Activated T-cell treated with anti-CD3 and anti-CD28 coated beads, Interleukin-2, amount 50 U/mL, for 4 hours (primary cell): ENCODE measurements around the gene OR11L1. TPM values are rescaled to one million over a fixed set of nuclear protein-coding genes. Genes with fewer than 3 reads are reported as not detected.

Experiments
- ATAC-seq, 2 donors: fragments of 200-7000 bp; cut with Tn5 transposase; one replicate each; pipeline ENCODE4 v1.10.0; 2021
- DNase-seq: peaks from one replicate; pipeline ENCODE4 v3.0.0-alpha.2; 2020
- H3K27me3 Mint-ChIP-seq: one replicate; pipeline ENCODE4 v1.8.0; 2021; ENCODE audit warnings: low read depth, mixed read lengths
- H3K36me3 Mint-ChIP-seq: one replicate; pipeline ENCODE4 v1.8.0; 2022; ENCODE audit warnings: mixed read lengths; ENCODE audit not compliant: insufficient read depth
- H3K4me1 Mint-ChIP-seq: one replicate; pipeline ENCODE4 v1.8.0; 2021; ENCODE audit warnings: low read depth, mixed read lengths
- H3K4me3 Mint-ChIP-seq: one replicate; pipeline ENCODE4 v1.8.0; 2021; ENCODE audit warnings: mild to moderate bottlenecking, moderate library complexity, mixed read lengths
- H3K9me3 Mint-ChIP-seq: one replicate; pipeline ENCODE4 v1.8.0; 2021; ENCODE audit warnings: mixed read lengths
- total RNA-seq, 3 donors: library from RNA; stranded (reverse); gene quantifications; one replicate each; pipeline ENCODE4 v1.2.1, GENCODE V29; 2021

Gene OR11L1
- total RNA-seq, 3 donors from 2014 or later, result not detected

DNA sequence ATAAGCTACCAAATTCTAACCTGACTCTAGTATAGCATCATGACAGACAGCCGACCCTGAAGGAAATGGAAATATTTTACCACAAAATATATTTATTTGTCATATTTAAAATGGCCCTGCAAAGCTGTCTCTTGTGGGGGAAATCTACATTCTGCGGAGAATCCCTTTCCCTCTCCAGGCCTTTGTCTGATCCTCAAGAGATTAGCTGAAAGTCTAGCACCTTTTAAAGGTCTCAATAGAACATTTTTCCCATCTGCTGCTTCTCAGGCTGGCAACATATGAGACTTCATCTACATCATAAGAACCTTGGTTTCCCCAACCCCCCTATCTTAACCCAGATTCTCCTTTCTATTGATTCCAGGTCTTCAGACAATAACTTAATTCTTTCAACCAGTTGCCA is 1.7 kb upstream of the OR11L1 start:
- no peak overlapping the region for H3K4me3 Mint-ChIP-seq
- no peak for ATAC-seq
- H3K4me1 Mint-ChIP-seq, result no peaks in the 10 kb centered on the region
- no peaks in the 10 kb centered on the region for H3K9me3 Mint-ChIP-seq
- no peak for DNase-seq
- no peaks in the 10 kb centered on the region for H3K36me3 Mint-ChIP-seq
- H3K27me3 Mint-ChIP-seq, result no peaks in the 10 kb centered on the region

DNA sequence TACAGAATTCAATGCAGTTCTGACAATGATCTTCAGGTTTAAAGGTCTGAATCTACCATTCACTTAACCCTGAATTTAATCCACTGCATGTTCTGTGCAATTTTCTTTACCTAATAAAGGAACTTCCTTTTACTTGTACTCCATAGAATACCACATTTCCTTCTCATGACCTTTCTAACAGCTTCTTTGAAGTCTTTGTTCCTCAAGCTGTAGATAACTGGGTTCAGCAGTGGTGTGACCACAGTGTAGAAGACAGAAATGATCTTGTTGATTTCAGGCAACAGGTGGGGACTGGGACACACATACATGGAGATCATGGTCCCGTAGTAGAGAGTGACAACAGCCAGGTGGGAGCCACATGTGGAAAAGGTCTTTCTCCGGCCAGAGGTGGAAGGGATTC is 878 bp downstream of the OR11L1 start:
- no peaks in the 10 kb centered on the region for H3K36me3 Mint-ChIP-seq
- H3K4me1 Mint-ChIP-seq, result no peaks in the 10 kb centered on the region
- H3K27me3 Mint-ChIP-seq, result no peaks in the 10 kb centered on the region
- no peaks in the 10 kb centered on the region for H3K9me3 Mint-ChIP-seq
- H3K4me3 Mint-ChIP-seq, result no peak overlapping the region
- no peak for ATAC-seq
- no peak for DNase-seq

DNA sequence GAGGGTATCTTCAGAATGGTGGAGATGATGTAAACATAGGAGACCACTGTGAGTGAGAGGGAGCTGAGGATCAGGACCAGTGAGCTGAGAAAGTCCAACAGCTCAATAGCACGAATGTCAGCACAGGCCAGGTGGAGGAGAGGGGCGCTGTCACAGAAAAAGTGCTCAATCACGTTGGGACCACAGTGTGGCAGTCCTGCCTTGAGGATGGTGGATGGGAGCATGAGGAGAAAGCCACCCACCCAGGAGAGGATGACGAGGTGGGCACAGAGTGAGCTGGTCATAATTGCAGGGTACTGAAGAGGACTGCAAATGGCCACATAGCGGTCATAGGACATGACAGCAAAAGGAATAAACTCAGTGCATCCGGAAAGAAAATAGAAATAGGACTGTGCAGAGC is 8.1 kb downstream of the OR11L1 start:
- H3K9me3 Mint-ChIP-seq, result no peaks in the 10 kb centered on the region
- no peaks in the 10 kb centered on the region for H3K36me3 Mint-ChIP-seq
- H3K4me3 Mint-ChIP-seq, result no peak overlapping the region
- ATAC-seq, result no peak
- no peak for DNase-seq
- H3K27me3 Mint-ChIP-seq, result no peaks in the 10 kb centered on the region
- no peaks in the 10 kb centered on the region for H3K4me1 Mint-ChIP-seq

DNA sequence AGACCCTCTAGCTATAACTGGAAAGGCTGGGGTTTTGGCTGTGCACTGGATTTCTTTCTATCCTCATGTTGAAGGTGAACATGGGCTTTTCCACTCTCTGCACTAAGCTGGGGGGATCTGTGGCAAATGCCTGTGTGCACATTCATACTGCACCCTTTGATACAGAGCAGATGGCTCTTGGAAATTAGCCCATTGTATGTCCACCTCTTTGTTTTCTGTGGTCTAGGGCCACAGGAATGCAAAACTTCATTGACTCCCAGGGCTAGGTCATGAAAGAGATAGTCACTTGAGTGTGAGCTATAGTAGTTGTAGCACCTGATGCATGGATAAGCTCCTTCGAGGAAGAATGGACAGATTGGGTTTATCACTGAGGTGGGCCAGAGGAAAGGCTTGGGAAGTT is 12.0 kb downstream of the OR11L1 start:
- Mint-ChIP-seq H3K4me3 (no peak overlapping the region), H3K9me3 (no peaks in the 10 kb centered on the region)

DNA sequence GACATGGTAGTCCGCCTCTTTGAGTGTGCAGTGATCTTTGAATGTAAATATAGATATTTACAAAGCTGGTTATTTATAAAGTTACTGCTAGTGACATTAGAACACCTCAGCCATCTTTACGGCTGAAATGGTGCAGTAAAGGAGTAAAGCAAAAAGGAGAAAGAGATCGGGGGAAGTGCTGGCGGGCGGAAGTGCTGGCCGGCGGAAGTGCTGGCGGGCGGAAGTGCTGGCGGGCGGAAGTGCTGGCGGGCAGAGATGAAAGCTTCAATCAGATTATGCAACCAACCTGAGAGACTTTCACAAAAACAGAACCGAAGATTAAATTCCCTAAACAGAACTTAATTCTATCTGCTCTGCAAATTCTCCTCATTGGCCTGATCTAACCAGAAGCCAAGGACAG is 16.3 kb downstream of the OR11L1 start:
- H3K36me3 Mint-ChIP-seq, result no peaks in the 10 kb centered on the region
- ATAC-seq, result no peak
- H3K4me3 Mint-ChIP-seq, result no peak overlapping the region
- H3K27me3 Mint-ChIP-seq, result no peaks in the 10 kb centered on the region
- no peaks in the 10 kb centered on the region for H3K9me3 Mint-ChIP-seq
- DNase-seq, result no peak
- H3K4me1 Mint-ChIP-seq, result no peaks in the 10 kb centered on the region

More for the DNA sequence above, 12.0 kb downstream of the OR11L1 start:
- no peaks in the 10 kb centered on the region for H3K36me3 Mint-ChIP-seq
- H3K27me3 Mint-ChIP-seq, result no peaks in the 10 kb centered on the region
- no peak for ATAC-seq
- H3K4me1 Mint-ChIP-seq, result no peaks in the 10 kb centered on the region
- DNase-seq, result no peak

DNA sequence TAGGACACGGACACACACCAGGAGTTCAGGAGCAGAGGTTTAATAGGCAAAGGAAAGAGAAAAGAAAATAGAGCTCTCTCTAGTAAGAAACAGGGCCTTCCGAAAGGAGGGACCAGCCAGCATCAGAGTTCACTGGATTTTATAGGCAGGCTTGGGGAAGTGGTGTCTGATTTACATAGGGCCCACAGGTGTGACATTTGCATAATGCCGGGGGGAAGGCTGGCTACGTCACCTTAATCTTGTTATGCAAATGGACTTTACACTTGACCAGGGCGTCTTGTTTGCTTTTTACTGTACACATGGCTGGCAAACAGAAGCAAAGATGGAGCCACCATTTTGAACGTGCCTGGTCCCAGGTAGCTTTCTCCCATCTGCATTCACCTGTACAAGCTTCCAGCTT is 17.7 kb downstream of the OR11L1 start, which contains the start of gene OR14A16:
OR14A16 (minus strand) TSS at position 97 of the 400 bp plus-strand sequence. CDS start 8,390 bp downstream, outside the sequence.
- no peaks in the 10 kb centered on the region for H3K36me3 Mint-ChIP-seq
- H3K9me3 Mint-ChIP-seq, result no peaks in the 10 kb centered on the region
- H3K4me1 Mint-ChIP-seq, result no peaks in the 10 kb centered on the region
- H3K4me3 Mint-ChIP-seq, result no peak within 1 kb of the TSS
- H3K27me3 Mint-ChIP-seq, result no peaks in the 10 kb centered on the region
- DNase-seq (no peak), ATAC-seq (no peak)

DNA sequence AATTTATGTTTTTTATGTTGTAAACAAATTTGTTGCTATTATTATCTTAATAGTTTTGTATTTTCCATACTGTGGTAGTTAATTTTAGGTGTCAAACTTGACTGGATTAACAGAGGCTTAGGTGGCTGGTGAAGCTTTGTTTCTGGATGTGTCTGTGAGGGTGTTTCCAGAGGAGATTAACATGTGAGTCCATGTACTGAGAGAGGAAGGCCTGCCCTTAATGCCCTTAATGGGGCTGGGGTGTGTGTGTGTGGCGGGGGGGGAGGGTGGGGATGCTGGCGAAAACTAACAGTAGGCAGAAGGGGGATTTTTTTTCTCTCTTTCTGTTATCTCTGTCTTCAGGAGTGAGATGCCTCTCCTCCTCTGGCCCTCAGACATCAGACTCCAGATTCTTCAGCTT is 19.6 kb downstream of the OR11L1 start:
- DNase-seq (no peak), ATAC-seq (no peak)

DNA sequence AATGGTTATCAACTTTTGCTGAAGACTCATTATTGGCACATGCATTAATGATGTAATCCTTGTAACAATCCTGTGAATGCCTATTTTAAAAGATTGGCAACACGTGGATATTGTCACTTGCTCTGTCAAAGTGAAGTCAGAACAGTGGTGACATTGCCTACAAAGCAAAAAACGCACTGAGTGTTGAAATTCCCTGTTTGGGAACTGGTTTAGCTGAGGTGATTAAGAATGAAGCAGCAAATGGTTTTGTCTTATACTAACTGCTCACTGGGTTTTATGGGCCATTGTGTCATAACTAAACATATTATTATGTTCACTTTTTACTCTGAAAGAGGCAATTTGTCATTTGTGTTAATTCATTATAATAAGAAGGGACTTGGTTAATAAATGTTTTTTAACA is 29.1 kb downstream of the OR11L1 start:
- Mint-ChIP-seq H3K9me3 (no peaks in the 10 kb centered on the region), H3K27me3 (no peaks in the 10 kb centered on the region), H3K36me3 (no peaks in the 10 kb centered on the region), H3K4me3 (no peak overlapping the region), H3K4me1 (no peaks in the 10 kb centered on the region)
- ATAC-seq (no peak), DNase-seq (no peak)

More for the DNA sequence above, 19.6 kb downstream of the OR11L1 start:
- no peaks in the 10 kb centered on the region for H3K9me3 Mint-ChIP-seq
- H3K27me3 Mint-ChIP-seq, result no peaks in the 10 kb centered on the region
- no peaks in the 10 kb centered on the region for H3K4me1 Mint-ChIP-seq
- no peak overlapping the region for H3K4me3 Mint-ChIP-seq
- no peaks in the 10 kb centered on the region for H3K36me3 Mint-ChIP-seq

DNA sequence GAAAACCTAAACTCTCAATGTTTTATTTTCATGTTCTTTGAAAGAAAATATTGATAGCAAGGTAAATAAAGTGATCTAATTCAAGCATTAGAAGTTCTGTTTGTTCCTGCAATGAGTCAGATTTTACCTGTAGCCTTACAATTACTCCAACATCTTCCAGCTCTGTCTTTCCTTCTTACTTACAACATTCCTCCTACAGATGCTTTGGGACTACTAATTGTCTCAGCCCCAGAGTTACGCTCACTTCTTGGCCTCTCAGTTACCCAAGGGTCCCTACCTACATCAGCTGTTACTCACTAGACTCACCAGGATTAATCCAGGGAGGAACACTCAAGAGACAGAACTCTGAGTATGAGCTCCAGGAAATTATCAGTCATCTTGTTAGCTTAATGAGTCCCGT is 44.2 kb downstream of the OR11L1 start:
- Mint-ChIP-seq H3K9me3 (no peaks in the 10 kb centered on the region), H3K4me3 (no peak overlapping the region), H3K4me1 (no peaks in the 10 kb centered on the region), H3K27me3 (no peaks in the 10 kb centered on the region), H3K36me3 (no peaks in the 10 kb centered on the region)
- DNase-seq (no peak), ATAC-seq (no peak)

Other genes starting within 250 kb of the OR11L1 start
- gene OR2G3, start 236.3 kb downstream of the OR11L1 start, total RNA-seq, result not detected
- gene OR13G1, start 162.2 kb downstream of the OR11L1 start, total RNA-seq, result not detected
- not detected for gene OR6F1, start 125.2 kb downstream of the OR11L1 start, total RNA-seq
- gene OR14K1, start 103.3 kb downstream of the OR11L1 start, total RNA-seq, result not detected
- gene OR14A2, start 93.8 kb downstream of the OR11L1 start, total RNA-seq, result not detected
- gene OR1C1, start 81.3 kb downstream of the OR11L1 start, total RNA-seq, result not detected
- gene OR14A16, start 17.8 kb downstream of the OR11L1 start, total RNA-seq, result not detected
- gene TRIM58, start 15.3 kb upstream of the OR11L1 start, total RNA-seq, result under 1 TPM; 0.11 to 0.28 (median 0.18) TPM
- not detected for gene OR2W3, start 53.7 kb upstream of the OR11L1 start, total RNA-seq
- gene OR2T8, start 78.4 kb upstream of the OR11L1 start, total RNA-seq, result not detected
- gene OR2AJ1, start 83.0 kb upstream of the OR11L1 start, total RNA-seq, result not detected
- not detected for gene OR2L8, start 107.0 kb upstream of the OR11L1 start, total RNA-seq
- not detected for gene OR2AK2, start 123.3 kb upstream of the OR11L1 start, total RNA-seq
- gene OR2L5, start 171.8 kb upstream of the OR11L1 start, total RNA-seq, result not detected
- under 1 TPM in 1 of 3 donors, not detected in 2; 0.05 TPM for gene OR2L2, start 188.2 kb upstream of the OR11L1 start, total RNA-seq
- not detected for gene OR2L3, start 204.9 kb upstream of the OR11L1 start, total RNA-seq